ENCODE data around the gene PHOSPHO2.

The PHOSPHO2 gene, protein sequence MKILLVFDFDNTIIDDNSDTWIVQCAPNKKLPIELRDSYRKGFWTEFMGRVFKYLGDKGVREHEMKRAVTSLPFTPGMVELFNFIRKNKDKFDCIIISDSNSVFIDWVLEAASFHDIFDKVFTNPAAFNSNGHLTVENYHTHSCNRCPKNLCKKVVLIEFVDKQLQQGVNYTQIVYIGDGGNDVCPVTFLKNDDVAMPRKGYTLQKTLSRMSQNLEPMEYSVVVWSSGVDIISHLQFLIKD

DNA sequence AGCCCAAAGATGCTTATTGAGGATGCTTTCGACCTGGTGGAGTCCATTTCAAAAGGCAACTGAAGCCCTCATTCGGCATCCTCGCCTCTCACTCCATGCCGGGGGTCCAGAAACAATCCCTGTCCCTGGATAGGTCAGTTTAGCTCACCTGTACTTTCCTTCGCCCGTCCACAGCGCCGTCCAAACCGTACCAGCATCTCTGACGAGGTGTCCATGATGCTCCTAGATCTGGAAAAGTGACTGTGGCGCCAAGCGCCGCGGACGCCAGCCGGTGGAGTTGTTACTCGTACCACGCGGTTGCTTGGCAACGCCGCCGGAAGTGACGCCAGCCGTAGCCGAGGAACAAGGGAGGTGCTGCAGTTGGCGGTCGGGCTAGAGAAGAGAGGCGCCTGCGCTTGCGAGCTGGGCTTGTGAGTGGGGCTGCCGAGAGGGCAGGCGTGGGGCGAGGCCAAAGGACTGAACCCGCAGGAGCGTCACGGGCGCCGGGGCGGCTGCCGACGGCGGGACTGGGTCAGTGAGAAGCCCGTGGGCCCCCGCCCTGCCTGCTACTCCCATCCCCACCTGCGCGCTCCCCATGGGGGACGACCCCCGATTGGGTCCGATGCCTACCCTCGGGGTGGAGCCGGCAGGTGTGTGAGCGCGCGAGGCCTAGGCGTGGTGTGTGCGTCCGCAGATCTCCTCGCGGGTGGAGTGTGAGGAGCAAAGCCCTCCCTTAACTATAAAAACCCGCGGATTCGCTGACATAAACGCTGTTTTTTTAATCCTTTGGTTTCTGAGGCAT is at the start of gene PHOSPHO2, which contains the start of gene CFAP210:
PHOSPHO2 (plus strand) TSS at position 357 of the 781 bp plus-strand sequence. CDS start 6,503 bp downstream, outside the sequence.
CFAP210 (minus strand) TSS at position 293 of the 781 bp plus-strand sequence; CDS start at position 215, 78 bp downstream.
- peak; percentile 86 for DNase-seq

DNA sequence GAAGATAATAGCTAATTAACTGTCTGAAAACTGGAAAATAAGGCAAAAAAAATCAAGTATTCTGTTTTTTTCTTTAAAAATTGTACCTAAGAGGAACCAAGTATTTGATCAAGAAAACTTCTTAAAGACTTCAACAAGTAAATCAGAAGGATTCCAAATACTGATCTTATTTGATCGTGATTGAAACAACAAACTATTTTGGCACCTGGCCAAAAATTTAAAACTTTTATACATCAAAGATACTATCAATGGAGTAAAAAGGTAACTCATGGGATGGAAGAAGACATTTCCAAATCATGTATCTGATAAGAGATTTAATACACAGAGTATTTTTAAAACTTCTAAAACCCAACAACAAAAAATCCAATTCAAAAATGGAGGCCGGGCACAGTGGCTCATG is 46.8 kb upstream of the PHOSPHO2 start:
- DNase-seq: no peak

DNA sequence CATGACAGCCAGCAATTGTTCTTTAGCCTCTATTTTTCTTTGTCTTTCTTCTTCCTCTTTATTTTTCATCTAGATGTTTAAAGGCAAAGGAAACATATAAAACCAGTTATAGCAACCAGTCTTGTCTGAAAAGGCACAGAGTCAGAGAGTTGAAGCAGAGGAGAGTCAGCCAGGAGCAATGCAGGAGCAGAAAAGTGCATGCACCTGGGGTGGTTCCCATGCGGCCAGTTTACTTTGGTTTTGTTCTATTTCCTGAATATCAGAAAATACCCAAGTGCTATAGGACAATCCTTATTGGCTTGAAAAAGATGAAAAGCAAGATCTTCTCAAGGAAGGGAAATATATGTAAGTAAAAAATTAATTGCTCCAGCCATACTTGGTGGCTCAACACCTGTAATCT is 45.0 kb upstream of the PHOSPHO2 start:
- DNase-seq: no peak

DNA sequence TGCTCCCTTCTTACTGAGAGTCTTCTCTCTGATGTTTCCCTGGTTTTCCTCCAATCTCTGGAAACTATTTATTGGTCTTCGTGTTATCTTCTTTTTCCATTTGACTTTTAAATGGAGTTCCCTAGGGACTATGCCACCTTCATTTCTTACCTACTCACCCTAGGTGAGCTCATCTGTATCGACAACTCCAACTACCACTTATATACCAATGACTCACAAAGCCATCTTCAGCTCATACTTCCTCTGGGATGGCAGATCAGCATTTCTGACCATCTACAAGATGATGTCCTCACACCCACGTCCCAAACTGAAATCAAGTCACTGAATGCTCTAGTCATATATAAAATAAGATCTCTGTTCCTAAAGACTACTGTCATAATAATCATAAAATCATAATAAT is 40.6 kb upstream of the PHOSPHO2 start:
- no peak for DNase-seq

DNA sequence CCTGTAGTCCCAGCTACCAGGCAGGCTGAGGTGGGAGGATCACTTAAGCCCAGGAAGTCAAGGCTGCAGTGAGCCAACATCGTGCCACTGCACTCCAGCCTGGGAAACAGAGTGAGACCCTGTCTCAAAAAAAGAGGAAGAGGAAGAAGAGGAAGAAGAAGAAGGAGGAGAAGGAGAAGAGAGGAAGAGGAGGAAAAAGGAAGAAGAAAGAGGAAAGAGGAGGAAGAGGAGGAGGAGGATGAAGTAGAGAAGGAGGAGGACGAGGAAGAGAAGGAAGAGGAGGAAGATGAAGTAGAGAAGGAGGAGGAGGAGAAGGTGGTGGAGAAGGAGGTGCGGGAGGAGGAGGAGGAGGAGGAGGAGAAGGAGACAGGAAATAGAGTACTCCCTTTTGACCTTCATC is 38.1 kb upstream of the PHOSPHO2 start:
- DNase-seq: no peak

DNA sequence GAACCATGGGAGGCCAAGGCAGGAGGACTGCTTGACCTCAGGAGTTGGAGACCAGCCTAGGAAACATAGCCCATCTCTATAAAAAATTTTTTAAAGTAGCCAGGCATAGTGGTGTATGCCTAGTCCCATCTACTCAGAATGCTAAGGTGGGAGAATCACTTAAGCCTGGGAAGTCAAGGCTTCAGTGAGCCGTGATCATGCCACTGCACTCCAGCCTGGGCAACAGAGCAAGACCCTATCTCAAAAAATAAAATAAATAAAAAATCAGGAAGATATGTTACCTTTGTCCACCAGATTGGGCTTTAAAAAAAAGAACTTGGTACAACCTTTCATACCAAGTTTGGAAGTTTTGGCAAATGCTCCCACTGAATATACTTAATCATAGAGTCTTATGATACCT is 35.4 kb upstream of the PHOSPHO2 start:
- DNase-seq: no peak

DNA sequence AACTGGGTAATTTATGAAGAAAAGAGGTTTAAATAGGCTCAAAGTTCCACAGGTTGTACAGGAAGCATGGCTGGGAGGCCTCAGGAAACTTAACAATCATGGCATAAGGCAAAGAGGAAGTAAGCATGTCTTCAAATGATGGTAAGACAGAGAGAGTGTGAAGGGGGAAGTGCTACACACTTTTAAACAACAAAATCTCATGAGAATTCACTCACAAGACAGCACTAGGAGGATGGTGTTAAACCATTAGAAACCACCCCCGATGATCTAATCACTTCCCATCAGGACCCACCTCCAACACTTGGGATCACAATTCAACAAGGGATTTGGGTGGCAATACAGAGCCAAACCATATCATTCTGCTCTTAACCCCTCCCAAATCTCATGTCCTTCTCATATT is 34.9 kb upstream of the PHOSPHO2 start:
- peak; percentile 70 for DNase-seq

DNA sequence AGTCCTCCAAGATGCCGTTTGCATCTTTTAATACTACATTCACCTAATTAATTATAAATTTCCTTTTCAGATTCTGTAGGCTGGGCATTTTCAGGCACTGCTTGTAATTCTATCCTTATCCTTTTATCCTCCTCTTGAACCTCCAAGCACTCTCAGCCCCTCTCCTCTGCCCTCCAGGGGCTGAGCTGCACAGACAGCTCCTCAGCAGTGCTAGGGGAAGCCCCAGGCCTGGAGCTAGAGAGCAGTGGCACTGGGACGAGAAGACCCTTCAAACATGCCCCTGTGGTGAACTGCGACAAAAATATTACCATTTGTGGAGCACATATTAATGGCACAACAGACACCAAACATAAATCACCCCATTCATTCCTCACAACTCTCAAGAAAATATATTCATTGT is 33.0 kb upstream of the PHOSPHO2 start:
- DNase-seq: no peak

DNA sequence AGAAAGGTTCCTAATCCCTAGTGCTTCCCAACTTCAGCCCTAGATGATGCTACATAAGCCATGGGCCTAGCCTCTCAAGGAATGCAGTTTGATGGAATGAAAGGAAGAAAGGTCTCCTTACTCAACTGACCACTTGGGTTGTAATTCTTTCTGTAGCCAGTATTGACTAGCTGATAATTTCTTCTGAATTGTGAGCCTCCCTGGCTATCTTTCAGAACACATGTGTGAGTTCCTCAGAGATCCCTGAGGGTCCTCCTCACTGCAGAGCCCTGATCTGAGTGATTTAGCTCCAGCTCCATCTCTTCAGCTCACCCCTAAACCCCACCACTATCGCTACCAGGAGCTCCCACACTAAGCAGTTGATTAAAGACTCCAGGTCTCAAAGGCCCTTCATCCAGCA is 31.5 kb upstream of the PHOSPHO2 start:
- no peak for DNase-seq

DNA sequence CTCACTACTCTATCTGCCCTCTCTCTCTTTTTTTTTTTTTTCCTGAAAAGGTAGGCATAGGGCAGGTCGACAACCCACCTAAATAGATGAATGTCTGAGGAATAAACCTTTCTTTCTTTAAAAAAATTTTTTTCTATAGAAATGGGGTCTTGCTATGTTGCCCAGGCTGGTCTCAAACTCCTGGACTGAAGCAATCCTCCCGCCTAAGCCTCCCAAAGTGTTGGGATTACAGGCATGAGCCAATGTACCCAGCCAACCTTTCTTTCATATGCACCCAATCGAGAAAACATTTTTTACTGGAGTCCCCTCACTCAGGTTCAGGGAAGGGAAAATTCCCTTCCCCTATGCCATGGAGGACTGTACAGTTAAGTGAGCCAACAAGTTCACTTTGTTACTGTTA is 31.0 kb upstream of the PHOSPHO2 start:
- DNase-seq: no peak

DNA sequence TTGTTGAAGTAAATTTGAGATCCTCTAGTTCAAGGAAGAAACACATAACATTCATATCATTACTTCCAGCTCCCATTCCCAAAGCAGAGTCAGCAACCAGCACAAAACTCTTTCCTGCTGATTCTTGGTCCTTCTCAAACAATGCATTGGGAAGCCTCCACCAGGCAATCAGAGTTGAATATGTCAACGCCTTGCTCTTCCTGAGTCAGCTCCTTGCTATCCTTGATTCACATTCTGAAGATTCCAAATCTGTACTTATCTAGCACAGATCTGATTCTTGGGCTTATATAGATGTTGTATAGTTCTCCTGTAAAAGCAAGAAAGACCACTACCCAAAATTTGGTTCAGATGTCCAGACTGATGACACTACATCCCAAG is 29.7 kb upstream of the PHOSPHO2 start:
- no peak for DNase-seq

DNA sequence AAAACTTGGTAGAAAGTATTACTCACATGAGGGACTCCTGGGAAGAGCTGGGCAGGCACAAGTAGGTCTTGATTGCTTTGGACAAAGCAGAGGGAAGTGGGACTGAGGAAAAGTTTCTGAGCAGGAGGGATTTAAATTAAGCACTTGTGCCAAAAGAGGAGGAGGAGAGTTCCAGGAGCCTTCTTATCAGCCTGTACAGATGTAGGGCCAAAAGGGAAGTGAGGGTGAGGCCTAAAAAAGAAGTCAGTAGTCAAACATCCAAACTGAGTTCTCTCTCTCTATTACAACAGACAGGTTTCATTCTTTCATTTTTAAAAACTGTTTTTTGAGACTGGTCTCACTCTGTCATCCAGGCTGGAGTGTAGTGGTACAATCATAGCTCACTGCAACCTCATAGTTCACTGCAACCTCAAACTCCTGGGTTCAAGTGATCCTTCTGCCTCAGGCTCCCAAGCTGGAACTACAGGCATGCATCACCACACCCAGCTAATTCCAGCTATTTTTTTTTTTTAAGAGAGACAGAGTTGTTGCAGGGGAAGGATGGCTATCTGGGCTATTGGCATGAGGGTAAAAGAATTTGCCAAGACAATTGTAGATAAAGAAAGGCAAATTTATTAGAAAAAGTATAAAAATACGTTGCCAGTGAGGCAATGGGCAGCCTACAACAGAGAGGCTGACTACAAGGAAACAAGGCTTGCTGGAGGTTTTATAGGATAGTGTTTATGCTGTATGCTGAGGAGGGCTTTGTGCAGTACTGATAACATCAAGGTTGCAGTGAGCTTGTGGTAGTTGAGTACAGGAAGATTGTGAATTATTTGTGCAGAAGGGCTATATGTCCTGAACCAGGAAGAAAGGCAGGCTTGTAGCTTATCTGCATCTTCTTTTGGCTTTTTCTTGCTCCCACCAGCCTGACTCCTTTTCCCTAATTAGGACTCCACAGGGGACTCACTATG is 29.0 kb upstream of the PHOSPHO2 start:
- DNase-seq: peak; percentile 82

DNA sequence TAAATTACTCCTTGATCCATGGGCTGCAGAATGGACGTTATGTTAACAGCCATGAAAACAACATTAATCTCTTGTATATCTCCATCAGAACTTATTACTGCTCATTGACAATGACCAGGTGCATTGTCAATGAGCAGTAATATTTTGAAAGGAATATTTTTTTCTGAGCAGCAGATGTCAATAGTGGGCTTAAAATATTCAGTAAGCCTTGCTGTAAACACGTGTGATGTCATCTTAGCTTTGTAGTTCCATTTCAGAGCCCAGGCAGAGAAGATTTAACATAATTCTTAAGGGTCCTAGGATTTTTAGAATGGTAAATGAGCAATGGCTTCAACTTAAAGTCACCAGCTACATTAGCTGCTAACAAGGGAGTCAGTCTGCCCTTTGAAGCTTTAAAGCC is 26.7 kb upstream of the PHOSPHO2 start:
- DNase-seq: no peak

DNA sequence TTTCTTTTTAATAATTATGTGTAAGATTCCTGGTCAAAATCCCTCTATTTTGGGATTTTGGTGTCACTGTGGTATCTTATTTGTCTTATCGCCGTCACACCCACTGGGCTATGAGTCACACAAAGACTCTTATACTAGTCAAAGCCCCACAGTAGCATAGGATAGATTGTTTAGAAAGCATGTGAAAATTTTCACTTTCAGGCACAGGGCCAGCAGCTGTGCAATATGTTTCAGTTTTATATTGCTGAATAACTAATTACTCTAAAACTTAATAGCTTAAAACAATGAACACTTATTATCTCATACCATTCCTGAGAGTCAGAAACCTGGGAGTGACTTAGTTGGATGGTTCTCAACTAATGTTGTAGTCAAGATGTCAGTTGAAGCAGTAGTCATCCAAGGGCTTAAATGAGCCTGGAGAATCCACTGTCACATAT is 24.0 kb upstream of the PHOSPHO2 start:
- DNase-seq: no peak

DNA sequence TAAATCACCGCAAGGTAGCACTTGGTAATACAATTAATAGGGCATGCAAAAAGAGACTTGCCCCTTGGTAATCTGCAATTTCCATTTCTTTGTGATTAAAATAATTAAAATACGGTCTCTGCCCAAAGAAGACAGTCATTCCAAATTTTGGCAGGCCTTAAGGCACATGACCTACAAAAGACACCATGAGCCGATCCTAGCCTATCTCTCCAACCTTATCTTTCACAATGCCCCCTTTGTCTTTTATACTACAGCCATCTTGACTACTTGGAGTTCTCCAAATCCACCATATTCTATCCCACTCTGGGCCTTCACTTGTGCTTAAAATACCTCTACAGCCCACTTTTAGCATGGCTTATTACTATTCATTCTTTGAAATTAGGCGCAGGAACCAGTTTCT is 23.3 kb upstream of the PHOSPHO2 start:
- no peak for DNase-seq

DNA sequence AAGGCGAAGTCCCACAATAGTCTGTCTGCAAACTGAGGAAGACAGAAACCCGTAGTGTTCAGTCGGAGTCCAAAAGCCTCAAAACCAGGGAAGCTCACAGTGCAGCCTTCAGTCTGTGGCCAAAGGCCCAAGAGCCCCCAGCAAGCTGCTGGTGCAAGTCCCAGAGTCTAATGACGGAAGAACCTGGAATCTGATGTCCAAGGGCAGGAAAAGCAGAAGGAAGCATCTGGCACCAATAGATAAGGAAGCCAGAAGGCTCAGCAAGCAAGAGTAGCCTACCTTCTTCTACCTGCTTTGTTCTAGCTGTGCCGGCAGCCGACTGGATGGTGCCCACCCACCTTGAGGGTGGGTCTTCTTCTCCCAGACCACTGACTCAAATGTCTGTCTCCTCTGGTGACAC is 21.9 kb upstream of the PHOSPHO2 start:
- DNase-seq: no peak

DNA sequence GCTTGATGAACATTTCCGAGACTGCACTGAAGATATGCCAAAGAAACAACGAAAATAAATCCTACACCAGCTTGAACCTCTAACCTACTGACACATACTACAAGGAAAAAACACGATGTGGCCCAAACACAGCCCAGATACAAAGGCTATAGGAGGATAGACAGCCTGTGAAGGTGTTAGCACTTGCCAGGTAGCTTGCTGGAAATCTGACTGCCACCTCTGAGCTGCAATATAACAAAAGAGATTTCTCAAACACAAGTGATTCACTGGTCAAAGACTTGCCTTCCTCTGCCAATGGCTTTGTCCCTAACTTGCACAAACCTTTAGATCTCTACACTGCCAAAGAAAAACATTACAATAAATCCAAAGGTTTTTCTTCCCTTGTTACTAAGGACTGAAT is 21.2 kb upstream of the PHOSPHO2 start:
- DNase-seq: no peak

DNA sequence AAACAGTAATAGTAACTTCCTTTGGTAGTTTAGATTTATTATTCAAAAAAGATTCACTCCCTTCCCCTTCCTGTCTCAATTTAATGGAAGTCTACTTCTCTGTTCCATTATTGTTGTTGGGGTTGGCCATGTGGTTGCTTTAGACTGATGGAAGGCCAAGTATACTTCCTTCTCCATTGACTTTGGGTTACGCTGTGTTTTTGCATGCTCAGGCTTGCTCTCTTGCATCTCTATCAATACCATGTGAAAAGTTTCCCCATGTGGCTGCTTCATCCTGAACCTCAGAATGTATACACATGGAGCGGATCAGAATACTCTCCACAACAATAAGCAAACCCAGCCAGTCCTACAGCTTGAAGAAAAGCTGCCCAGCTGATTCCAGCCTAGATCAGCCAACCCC is 20.3 kb upstream of the PHOSPHO2 start:
- DNase-seq: no peak

DNA sequence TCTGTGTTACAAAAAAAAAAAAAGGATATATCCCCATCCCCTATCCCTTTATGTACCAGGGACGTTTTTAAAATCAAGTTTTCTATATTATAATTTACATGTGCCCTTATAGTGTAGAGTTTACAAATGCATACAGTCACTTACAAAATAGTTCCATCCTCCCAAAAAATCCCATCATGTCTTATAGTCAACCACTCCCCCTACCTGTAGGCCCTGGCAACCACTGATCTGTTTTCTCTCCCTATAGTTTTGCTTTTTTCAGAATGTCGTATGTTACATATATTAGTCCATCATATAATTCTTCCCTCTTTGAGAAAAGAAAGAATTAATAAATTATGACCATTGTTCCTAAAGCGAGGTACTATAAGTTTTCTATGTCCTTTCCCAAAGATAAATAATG is 17.9 kb upstream of the PHOSPHO2 start:
- DNase-seq: no peak

DNA sequence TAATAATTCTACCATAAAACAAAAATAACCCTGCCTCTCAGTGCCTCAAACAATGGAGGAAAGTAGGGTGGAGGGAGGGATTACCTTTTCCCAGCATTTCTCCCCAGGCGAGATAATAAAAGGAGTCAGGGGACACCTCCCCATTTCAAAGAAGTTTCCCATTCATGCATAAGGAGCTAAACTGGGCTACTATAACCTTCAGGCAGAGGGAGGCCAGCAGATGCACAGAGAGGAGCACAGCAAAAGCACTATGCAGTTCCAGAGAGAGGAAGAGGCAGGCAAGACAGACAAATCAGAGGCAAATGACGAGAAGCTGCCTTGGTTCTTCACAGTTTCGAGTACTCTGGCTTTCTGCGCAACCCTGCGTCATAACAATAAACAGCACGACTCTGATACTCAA is 17.4 kb upstream of the PHOSPHO2 start:
- no peak for DNase-seq

DNA sequence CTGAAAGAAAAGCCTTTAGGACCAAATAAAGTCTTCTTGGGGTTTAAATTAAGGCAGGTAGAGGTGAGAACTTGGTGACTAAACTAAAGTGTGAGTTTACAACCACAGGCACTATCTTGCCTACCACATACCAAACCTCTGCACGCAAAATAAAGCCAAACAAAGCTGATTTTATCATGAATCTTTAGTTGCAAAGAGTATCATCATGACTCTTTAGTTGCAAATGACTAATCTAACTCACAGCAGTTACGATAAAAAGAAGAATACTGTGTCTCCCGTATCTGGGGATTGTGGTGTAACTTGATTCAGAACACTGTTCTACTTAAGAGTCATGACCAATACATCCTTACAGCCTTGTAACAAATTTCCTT is 11.2 kb upstream of the PHOSPHO2 start:
- no peak for DNase-seq

DNA sequence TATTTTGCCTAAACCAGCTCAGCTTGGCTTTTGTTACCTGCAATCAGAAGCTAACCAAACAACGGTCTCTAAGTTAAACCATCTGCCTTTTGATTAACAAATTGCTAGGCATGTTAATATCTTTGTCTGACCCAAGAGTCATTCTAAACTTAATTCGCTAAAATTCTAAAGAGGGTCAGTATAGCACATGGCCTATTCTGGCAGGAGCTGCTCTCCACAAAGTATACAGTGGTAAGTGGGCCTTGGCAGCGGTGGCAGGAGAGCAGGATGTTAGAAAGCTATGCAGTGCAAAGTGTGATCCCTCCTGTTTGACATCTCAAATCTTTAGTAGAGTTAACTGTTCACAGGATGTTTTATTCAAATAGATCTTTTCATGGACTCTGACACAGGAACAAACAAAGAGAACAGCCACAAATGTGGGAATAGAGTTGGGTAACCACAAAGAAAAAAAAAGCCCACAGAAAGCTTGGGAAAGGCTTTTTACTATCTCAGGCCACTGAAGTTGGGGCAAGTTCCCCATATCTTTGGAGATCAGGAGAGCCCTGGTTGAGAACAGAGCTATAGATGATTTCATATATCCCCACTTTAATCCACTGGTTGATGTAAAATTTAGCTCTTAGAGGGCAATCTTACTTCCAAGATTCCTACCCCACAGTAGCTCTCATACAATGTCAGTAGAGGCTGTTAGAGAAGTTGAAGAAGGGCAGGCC is 10.7 kb upstream of the PHOSPHO2 start:
- DNase-seq: no peak

DNA sequence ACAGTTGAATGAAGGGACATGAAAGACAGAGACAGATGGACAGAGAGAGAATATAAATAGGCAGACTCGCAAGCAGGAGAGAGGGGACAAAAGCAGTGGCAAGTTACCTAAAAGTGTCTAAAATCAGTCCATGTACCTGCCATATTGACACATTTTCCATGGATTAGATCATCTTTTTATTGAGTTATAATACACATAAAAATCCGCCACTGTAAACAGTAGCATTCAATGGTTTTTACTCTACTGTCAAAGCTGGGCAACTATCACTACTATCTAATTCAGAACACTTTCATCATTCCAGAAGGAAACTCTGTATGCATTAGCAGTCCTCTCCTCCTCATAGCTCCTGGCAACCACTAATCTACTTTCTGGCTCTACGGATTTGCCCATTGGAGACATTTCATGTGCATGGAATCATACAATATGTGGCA is 10.1 kb upstream of the PHOSPHO2 start:
- no peak for DNase-seq

Measured in GF-D8 (cell line).